Measurements from ENCODE around the gene RNF31. TPM values are rescaled to one million over a fixed set of nuclear protein-coding genes. Genes with fewer than 3 reads are reported as not detected.

Gene RNF31
- total and polyA plus RNA-seq, 2 experiments from 2014 or later = 42.1 to 134 TPM

DNA sequence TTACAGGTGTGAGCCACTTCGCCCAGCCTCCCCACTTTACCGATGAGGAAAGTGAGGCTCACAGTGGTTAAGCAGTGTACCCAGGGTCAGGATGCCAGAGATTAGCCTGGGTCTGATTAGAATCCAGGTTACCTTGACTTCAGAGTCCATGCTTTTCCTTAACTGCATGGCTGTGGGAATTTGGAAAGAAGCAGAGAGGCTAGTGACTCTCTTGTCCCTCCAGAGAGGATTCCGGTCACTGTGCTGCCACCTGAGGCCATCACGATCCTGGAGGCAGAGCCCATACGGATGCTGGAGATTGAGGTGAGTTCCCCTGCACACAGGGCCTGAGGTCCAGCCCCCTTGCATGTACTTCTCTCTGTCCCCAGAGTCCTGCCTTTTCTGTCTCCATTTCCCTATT lies 29.3 kb downstream of the RNF31 start:
- no peaks in the 10 kb centered on the region for H3K27me3 ChIP-seq
- DNase-seq (ENCODE audit: low read depth in 1 of 2, low spot score in 1 of 2) = no peak
- no peak overlapping the region for H3K4me3 ChIP-seq
- no peaks in the 10 kb centered on the region for H3K4me1 ChIP-seq (ENCODE audit: low read depth)
- no peak overlapping the region for H3K27ac ChIP-seq
- no peak for TF ChIP-seq CTCF (IDR thresholded peaks at IDR 0.05; ENCODE audit: low read depth, low read length)
- H3K9me3 ChIP-seq (ENCODE audit: low read depth) = no peaks in the 10 kb centered on the region
- peaks cover 2% of the 10 kb centered on the region for H3K36me3 ChIP-seq

DNA sequence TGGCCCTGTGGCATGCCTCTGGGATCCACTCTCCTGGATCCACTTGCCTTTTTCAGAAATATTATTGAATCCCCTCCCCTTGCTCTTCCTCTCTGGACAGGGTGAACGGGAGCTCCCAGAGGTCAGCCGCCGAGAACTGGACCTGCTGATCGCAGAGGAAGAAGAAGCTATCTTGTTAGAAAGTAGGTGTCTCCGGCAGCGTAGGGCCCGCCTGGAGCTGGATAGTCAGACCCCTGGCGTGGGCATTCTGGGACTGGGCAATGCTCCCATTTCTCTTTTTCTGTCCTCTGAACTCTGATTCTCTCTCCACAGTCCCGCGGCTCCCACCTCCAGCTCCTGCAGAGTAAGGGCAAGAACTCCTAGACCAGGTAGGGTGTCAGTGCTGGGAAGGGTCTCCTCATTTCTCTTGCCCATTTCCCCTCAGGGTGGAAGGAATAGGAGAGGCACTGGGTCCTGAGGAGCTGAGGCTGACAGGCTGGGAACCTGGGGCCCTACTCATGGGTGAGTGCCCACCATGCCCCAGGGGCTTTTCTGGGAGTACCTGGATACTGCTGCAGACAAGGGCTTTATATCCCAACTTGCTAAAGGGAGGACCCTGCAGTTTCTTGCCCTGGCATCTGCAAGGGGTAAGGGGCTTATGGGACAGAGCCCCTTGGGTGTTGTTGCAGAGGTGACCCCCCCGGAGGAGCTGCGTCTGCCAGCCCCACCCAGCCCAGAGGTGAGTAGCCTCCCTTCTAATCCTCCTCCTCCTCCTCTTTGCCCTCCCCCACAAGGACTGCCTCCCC lies 29.9 kb downstream of the RNF31 start:
- no peak for TF ChIP-seq CTCF (IDR thresholded peaks at IDR 0.05; ENCODE audit: low read depth, low read length)
- Histone ChIP-seq H3K4me1 (ENCODE audit: low read depth) (no peaks in the 10 kb centered on the region), H3K36me3 (peaks cover 3% of the 10 kb centered on the region), H3K9me3 (ENCODE audit: low read depth) (no peaks in the 10 kb centered on the region), H3K27ac (no peak overlapping the region), H3K27me3 (no peaks in the 10 kb centered on the region), H3K4me3 (no peak overlapping the region)
- DNase-seq (ENCODE audit: low read depth in 1 of 2, low spot score in 1 of 2) = no peak

- no peaks in the 10 kb centered on the region for H3K9me3 ChIP-seq (ENCODE audit: low read depth)
- H3K4me3 ChIP-seq = no peak overlapping the region
- H3K27me3 ChIP-seq = no peaks in the 10 kb centered on the region
- peaks cover 5% of the 10 kb centered on the region for H3K36me3 ChIP-seq
- H3K4me1 ChIP-seq (ENCODE audit: low read depth) = no peaks in the 10 kb centered on the region
- H3K27ac ChIP-seq = no peak overlapping the region
- no peak for DNase-seq (ENCODE audit: low read depth in 1 of 2, low spot score in 1 of 2)
- no peak for TF ChIP-seq CTCF (IDR thresholded peaks at IDR 0.05; ENCODE audit: low read depth, low read length)
These were observed 30.6 kb downstream of the RNF31 start for GRCh38 chr14:24177891-24178290.

GRCh38 chr14:24178399-24179178 lies 31.3 kb downstream of the RNF31 start:
- H3K27ac ChIP-seq = no peak overlapping the region
- peaks cover 11% of the 10 kb centered on the region for H3K36me3 ChIP-seq
- H3K27me3 ChIP-seq = no peaks in the 10 kb centered on the region
- H3K4me3 ChIP-seq = no peak overlapping the region
- no peaks in the 10 kb centered on the region for H3K9me3 ChIP-seq (ENCODE audit: low read depth)
- H3K4me1 ChIP-seq (ENCODE audit: low read depth) = no peaks in the 10 kb centered on the region
- no peak for TF ChIP-seq CTCF (IDR thresholded peaks at IDR 0.05; ENCODE audit: low read depth, low read length)
- DNase-seq (ENCODE audit: low read depth in 1 of 2, low spot score in 1 of 2) = no peak

GRCh38 chr14:24179294-24179960 lies 32.1 kb downstream of the RNF31 start:
- no peak for TF ChIP-seq CTCF (IDR thresholded peaks at IDR 0.05; ENCODE audit: low read depth, low read length)
- no peaks in the 10 kb centered on the region for H3K4me1 ChIP-seq (ENCODE audit: low read depth)
- no peaks in the 10 kb centered on the region for H3K9me3 ChIP-seq (ENCODE audit: low read depth)
- H3K27me3 ChIP-seq = no peaks in the 10 kb centered on the region
- H3K27ac ChIP-seq = no peak overlapping the region
- DNase-seq (ENCODE audit: low read depth in 1 of 2, low spot score in 1 of 2) = no peak
- peaks cover 11% of the 10 kb centered on the region for H3K36me3 ChIP-seq
- H3K4me3 ChIP-seq = no peak overlapping the region

All from cardiac muscle cell (in vitro differentiated cells and primary cell).